GM21360 (cell line): ENCODE measurements around the gene MRPL22.
"Not testable (repeated sequence)": the region's sequence is repeated elsewhere in the genome, so short reads cannot be mapped to it uniquely, and the experiment has no call there.

ENCODE experiments used
- ATAC-seq: cut with Tn5 transposase; IDR thresholded peaks from one replicate; pipeline ENCODE4 v1.9.1; 2021; ENCODE audit warnings: mild to moderate bottlenecking, moderate library complexity; ENCODE audit not compliant: unreplicated experiment

The MRPL22 gene

DNA sequence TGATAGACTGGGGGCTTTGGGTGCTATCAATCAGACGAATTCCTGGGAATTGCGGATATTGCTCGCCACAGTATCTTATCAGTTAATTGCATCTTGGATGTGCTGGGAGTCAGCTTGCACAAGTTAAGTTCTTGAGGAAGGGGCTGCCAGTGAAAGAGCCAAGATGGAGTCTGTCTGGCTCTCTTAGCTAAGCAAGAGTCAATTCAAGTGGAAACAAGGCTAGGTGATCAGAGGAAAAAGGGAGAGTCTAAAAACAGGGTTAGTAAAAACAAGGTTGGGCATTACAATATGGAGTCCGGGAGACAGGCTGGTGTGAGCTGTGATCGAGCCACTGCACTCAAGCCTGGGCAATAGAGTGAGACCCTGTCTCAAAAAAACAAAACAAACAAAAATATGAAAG lies 1.5 kb upstream of the MRPL22 start:
- ATAC-seq, result not testable (repeated sequence)

DNA sequence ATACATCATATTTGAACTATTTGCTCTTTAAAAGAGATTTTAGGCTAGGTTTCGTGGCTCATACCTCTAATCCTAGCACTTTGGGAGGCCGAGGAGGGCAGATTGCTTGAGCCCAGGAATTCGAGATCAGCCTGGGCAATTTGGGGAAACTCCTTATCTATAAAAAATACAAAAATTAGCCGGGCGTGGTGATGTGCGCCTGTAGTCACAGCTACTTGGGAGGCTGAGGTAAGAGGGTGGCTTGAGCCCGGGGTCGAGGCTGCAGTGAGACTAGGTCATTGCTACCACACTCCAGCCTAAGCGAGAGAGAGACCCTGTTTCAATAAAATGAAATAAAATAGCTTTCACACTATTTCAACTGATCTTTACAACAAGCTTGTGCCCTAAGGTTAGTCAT lies 500 bp upstream of the MRPL22 start:
- ATAC-seq, result no peak

DNA sequence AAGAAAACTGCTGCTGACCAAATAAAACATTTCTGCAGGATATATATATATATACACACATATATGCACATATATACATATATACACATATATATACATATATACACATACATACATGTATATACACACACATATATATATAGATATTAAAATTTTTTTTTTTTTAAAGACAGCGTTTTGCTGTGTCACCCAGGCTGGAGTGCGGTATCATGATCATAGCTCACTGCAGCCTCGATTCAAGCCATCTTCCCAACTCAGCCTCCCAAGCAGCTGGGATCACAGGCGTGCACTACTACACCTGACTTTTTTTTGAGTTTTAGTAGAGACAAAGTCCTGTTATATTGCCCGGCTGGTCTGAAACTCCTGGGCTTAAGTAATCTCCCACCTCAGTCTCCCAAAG lies 2.7 kb downstream of the MRPL22 start:
- no peak for ATAC-seq

DNA sequence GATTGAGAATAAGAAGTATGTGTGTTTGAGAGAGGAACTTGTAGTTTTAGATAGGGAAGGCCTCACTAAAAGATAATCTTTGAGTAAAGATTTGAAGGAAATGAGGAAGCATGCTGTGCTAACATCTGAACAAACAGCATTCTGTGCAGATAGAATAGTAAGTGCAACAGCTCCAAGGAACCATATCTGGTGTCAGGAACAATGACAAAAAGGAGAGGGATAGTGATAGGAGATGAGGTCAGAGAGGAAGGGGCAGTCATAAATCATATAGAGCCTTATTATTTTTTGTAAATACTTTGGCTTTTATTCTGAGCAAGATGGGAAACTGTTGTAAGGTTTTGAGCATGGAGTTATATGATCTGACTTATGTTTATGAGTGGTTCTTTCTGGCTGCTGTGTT lies 3.8 kb downstream of the MRPL22 start:
- ATAC-seq, result no peak

DNA sequence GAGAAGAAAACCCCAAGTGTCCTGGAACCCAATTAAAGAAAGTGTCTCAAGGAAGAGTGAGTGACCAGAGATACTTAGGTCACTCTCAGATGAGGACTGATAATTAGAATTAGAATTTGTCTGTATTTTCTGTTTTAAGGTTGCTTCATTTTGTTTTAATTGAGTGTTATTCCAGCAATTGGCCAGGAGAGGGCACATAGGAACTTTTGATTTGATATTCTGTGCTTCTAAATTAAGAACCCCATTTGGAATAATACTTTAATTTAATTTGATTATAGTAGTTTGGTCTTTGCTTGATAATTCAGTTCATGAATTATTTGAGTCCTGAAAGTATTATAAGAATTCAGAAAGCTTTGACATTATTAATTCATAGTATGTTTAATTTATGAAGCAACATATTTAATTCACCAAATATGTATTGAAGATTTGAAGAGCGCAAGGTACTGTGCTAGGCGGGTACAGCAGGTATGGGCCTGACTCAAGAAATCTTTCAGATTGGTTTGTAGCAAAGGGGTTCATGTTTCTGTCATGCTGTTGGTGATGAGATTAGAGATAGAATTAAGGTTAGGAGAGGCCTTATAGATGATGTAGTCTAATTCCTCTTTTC lies 4.9 kb downstream of the MRPL22 start:
- ATAC-seq, result no peak

DNA sequence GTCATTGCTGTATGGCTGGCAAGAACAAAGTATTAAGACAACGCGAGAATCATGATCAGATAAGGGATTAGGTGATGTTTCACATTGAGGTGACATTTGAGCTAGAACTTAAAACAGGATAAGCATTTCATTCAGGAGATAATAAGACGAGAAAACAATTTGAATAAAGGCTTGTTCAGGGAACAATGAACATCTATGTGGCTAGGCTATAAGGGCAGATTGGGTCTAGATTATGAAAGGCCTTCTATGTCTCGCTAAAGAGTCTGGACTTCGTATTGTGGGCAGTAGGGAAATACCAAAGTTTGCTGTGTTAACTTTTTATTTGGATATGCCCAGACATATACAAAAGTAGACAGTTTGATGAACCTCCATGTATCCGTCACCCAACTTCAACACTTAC lies 6.9 kb downstream of the MRPL22 start:
- no peak for ATAC-seq

DNA sequence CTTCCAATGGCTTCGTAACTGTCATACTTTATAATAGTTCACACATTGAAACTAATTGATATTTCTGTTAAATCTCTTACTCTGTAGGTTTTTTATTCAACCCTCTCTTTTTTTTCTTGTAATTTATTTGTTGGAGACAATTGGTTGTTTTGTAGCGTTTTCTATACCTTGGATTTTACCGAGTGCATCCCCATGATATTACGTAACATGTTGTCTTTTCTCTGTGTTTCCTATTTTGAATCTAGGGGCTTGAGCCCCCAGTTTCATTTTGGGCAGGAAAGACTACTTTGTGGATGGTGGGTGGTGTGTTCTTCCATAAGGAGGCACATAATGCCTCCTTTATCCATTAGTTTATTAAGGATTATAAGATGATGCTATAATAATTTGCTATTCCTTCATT lies 7.4 kb downstream of the MRPL22 start:
- no peak for ATAC-seq

DNA sequence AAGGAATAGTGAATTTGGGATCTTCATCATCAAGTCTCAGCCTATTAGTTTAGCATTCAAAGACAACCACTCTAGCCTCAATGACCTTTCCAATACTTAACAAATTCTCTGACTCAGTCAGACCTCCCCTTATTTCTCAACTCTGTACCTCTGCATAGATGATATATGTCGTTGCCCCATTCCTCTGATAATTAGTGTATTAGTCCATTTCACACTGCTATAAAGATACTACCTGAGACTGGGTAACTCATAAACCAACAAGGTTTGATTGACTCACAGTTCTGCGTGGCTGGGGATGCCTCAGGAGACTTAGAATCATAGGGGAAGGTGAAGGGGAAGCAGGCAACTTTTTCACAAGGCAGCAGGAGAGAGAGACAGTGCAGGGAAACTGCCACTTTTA lies 8.9 kb downstream of the MRPL22 start:
- no peak for ATAC-seq

DNA sequence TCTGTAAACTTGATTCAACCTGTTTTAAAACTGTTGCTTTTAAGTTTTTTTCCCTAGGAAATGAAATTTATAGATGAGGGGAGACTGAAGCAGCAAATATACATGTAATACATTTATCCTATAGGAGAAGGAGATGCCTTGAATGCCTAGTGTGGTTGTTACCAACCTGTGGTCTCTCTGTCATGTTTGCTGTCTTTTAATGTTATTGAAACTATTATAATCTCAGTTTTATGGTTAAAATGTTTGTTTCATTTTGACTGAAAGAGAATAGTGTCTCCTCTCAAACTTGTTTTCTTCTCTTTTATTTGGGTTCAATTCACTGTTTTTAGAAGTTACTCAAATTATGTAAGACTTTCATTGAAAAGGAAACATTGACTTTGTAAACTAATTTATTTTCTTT lies 15.8 kb downstream of the MRPL22 start:
- no peak for ATAC-seq

DNA sequence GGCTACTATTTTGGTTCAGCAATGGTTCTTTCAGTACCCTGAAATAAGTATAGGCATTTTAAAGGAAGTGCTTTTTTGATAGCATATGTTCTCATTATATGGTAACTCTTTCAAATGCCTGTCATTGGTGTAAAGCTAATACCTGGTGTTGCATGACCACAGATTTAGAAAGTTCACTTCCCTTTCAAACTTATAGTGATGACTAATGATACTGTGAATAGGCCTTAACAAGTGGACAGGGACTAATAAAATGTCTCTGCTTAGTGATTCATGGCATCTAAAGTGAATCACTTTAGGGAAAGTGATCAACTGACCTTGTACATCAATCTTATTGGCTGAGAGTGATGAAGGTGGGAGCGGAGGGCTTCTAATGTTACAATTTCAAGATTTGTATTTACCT lies 21.6 kb downstream of the MRPL22 start:
- ATAC-seq, result peak; percentile 95

DNA sequence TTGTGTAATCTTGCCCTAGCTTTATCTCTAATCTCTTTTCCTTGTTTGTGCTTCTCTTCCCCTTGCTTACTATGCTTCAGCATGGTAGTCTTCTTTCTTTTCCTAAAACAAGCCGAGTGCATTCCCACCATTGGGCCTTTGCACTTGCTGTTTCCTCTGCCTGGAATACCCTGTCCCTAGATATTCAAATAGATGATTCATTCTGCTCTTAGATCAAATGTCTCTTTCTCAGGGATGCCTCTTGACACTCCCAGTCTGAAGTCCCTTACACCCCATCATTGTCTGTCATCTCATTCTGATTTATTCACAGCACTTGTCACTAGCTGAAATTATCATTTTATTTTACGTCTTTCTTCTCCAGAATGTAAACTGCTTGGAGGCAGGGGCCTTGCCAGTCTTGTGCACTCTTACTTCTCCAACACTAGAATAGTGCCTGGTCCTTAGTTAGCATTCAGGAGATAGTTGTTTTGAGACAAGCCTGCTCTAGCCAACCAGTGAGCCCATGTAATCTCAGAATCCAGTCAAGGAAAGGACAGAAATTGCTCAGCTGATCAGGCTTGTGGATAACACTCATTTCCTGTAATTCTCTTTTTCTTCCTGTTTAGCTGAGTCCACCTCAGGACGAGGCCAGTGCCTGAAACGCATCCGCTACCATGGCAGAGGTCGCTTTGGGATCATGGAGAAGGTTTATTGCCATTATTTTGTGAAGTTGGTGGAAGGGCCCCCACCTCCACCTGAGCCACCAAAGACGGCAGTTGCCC lies 25.4 kb downstream of the MRPL22 start:
- no peak for ATAC-seq

DNA sequence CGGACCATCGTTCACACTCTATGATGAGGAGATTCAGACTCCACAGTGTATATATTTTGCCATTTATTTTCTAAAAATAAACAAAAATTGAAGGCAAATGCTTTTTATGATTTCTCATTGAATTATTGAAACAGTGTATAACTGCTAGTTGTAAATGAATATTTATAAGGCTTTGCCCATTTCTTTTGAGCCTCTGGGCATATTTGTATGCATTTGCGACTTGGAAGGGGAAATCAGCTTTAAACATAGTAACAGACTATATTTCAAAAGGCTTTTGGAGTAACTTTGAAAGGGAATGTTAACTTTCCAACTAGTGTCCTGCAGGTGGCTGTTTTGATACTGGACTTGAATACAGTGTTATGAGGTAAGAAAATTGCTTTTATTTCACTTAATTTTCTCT lies 26.0 kb downstream of the MRPL22 start:
- ATAC-seq, result no peak

DNA sequence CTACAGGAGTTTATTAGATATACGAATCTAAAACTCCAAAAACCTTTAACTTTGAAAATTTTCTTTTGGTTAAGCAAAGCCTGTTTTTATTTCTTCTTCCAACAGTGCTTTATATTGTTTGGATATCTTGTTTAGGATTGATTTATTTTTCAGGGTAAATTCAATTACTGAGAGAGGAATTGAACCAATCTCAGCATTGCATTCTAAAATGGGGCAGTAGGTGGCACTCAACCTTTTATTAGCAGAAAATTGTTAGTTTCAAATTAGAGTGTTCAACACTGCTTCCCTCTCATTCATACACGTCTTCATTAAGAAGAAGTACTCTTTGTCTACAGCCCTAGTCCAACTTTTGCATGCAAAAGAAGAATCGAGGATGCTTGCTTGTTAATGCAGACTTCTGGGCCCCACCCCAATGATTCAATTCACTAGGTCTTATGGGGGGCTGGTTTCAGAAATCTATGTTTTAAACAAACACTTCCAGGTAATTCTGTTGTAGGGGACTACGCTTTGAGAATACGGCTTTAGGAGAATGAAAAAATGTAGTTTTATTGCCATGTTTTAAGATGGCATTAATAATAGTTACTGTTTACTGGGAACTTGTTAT lies 26.6 kb downstream of the MRPL22 start:
- ATAC-seq, result no peak

DNA sequence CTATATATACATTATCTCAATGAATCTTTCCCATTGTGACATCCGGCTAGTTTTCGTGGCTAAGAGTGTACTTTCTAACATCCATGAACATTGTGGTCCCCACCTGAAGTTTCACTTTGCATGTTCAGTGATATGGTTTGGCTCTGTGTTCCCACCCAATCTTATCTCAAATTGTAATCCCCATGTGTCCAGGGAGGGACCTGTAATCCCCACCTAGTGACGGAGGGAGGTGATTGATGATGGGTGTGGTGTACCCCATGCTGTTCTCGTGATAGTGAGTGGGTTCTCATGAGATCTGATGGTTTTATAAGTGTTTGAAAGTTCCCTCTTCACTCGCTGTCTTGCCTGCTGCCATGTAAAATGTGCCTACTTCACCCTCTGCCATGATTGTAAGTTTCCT lies 28.1 kb downstream of the MRPL22 start:
- no peak for ATAC-seq

DNA sequence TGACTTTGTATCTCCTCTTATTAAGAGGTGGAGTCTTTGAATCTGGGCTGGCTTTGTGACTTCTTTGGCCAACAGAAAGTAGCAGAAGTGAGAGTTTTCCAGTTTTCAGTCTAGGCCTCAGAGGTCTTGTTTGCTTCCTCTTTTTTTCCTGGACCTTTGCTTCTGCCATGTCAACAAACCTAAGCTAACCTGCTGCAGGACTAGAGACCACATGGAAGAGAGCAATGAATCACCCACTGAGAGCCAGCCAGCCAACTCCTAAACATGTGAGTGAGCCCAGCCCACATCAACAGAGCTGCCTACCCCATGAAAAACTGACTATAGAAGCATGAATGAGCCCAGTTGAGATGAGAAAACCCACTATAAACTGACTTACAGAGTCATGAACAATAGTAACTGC lies 29.9 kb downstream of the MRPL22 start:
- ATAC-seq, result no peak

DNA sequence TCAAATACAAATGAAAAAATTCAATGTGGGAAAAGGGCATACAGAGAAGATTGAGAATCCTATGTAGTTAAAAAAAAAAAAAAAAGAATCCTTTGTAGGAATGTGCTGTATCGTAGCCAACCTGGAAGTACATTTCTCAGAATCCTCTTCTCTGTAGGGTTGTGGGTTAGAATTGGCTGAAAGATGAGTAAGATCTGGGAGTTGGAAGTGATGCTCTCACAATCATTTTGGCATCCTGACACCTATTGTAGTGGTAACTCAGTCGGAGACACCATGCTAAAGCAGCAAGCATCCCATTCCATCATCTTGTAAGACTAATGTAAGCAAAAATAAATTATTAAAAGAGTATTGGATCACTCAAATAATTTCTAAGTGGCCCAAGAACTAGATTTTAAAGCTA lies 30.6 kb downstream of the MRPL22 start:
- no peak for ATAC-seq

DNA sequence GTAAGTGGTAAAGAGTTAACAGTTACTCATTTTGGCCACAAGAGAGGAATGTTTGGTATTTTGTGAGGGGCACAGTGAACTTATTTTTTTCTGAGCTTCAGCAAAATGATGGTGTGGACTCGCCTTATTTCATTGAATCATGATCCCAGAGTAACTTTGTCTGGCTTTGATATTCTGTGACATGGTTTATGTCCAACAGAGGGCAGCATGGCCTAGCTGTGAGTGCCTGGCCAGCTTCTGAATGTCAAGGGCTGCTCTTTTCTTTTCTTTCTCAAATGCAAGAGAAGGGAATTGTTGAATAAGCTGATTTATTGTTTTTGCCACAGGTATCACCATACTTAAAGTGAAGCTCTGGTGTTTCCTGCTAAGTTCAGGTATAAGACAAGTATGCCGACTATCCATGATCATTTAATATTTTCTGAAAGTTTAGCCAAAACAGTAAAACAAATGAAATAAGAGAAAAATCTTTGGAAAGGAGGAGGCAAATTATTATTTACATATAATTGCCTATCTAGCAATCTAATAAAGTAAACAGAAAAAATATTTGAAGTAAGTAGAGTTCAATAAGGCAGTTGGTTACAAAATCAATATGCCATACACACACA lies 31.7 kb downstream of the MRPL22 start:
- no peak for ATAC-seq

DNA sequence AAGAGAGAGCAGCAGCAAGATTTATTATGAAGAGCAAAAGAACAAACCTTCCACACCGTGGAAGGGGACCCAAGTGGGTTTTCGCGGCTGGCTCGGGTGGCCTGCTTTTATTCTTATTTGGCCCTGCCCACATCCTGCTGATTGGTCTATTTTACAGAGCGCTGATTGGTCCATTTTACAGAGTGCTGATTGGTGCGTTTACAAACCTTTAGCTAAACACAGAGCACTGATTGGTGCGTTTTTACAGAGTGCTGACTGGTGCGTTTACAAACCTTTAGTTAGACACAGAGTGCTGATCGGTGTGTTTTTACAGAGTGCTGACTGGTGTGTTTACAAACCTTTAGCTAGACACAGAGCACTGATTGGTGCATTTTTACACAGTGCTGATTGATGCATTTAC lies 35.2 kb downstream of the MRPL22 start:
- ATAC-seq, result not testable (repeated sequence)

DNA sequence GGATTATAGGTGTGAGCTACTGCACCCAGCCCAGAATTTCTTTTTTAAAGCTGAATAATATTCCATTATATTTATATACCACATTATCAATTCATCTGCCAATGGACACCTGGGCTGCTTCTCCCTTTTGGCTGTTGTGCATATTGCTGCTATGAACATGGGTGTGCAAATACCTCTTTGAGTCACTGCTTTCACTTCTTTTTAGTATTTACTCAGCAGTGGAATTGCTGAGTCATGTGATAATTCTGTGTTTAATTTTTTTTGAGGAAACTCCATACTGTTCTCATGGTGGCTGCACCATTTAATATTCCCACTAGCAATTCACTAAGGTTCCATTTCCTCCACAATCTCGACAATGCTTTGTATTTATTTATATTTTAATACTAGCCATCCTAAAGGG lies 36.5 kb downstream of the MRPL22 start:
- no peak for ATAC-seq

DNA sequence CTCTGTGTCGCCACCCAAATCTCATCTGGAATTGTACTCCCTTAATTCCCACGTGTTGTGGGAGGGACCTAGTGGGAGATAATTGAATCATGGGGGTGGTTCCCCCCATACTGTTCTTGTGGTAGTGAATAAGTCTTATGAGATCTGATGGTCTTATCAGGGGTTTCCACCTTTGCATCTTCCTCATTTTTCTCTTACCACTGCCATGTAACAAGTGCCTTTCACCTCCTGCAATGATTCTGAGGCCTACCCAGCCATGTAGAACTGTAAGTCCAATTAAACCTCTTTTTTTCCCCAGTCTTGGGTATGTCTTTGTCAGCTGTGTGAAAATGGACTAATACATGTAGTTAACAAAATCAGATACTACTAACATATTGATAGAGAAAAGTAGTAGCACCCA lies 37.4 kb downstream of the MRPL22 start:
- ATAC-seq, result not testable (repeated sequence)

DNA sequence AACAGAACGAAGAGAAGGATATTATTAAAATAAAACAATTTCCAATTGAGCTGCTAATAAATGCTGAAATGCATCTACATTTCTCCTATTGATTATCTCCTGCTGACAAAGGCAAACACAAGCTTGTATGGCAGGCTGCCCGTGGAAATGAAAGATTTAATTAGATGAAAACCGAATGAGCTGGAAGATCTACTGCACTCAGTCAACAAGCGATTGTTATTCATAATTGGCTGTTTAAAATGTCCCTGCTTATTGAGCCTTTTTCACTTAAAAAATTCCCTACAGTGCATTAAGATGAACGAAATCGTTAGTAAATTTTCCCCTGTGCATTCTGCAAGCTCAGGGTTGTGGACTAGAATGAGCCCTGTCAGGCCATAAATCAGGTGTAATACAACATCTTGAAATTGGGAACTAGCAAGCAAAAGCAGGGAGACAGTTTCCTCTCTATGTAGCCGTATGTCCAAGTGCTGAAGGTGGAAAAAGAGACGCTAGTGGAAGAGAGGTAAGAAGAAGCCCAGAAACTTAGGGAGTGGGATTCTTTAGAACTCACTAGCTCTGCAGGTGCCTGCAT lies 44.2 kb downstream of the MRPL22 start:
- ATAC-seq, result no peak

DNA sequence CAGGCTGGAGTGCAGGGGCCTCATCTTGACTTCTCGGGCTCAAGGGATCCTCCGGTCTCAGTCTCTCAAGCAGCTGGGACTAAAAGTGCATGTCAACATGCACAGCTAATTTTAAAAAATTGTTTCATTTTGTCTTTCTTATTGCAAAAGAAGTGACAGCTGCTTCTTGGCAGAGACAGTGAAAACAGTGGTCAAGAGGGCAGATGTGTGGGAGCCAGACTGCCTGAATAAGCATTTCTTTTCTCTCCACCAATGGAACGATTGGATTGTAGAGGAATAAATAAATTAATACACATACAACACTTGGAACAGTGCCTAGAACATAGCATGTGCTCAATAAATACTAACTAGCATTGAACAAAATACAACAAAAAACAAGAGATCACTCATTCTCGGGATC lies 45.3 kb downstream of the MRPL22 start:
- ATAC-seq, result no peak
